Renal pelvis (tissue), 12 donors: ENCODE measurements around the gene HGF. TPM values are rescaled to one million over a fixed set of nuclear protein-coding genes. Genes with fewer than 3 reads are reported as not detected.
"Not testable (repeated sequence)": the region's sequence is repeated elsewhere in the genome, so short reads cannot be mapped to it uniquely, and the experiment has no call there.

Source experiments
- DNase-seq: peaks from one replicate; pipeline ENCODE4 v3.0.0-alpha.2; 2013
- long read RNA-seq, 16 experiments: transcript quantifications; one replicate each; lab custom pipeline, GENCODE V29; 2026
- polyA plus RNA-seq, 3 donors: library from polyadenylated mRNA; unstranded; fragments of 120-200 nt; gene quantifications; one replicate each; pipeline ENCODE4 v1.2.1, GENCODE V29; 2013; ENCODE audit not compliant: insufficient read length in 3 of 3

Gene HGF
- polyA plus RNA-seq, result 1 to 10 TPM; 1.2 to 3.2 (median 2.4) TPM
- long read RNA-seq, donor 1, partial matches to known transcripts, result 0 of 1 reads
- long read RNA-seq, donor 1, other reads (novel, unspliced or antisense), result 0 of 1 reads
- long read RNA-seq, donor 2, result 0 reads
- long read RNA-seq, donor 3, result 0 reads
- long read RNA-seq, donor 4, partial matches to known transcripts, result 0 of 1 reads
- long read RNA-seq, donor 4, other reads (novel, unspliced or antisense), result 0 of 1 reads
- long read RNA-seq, donor 5, result 0 reads
- long read RNA-seq, donor 6, result 0 reads
- long read RNA-seq, donor 7, result 0 reads
- long read RNA-seq, donor 8, result 0 reads
- long read RNA-seq, donor 9, result 0 reads
- long read RNA-seq, donor 10, result 0 reads
- long read RNA-seq, donor 11, result 0 reads
- long read RNA-seq, donor 12, result 0 reads
- long read RNA-seq, donor 13, result 0 reads
- long read RNA-seq, donor 14, partial matches to known transcripts, result 0 of 1 reads
- long read RNA-seq, donor 14, other reads (novel, unspliced or antisense), result 0 of 1 reads
- long read RNA-seq, donor 15, result 0 reads
- long read RNA-seq, donor 16, result 0 reads

DNA sequence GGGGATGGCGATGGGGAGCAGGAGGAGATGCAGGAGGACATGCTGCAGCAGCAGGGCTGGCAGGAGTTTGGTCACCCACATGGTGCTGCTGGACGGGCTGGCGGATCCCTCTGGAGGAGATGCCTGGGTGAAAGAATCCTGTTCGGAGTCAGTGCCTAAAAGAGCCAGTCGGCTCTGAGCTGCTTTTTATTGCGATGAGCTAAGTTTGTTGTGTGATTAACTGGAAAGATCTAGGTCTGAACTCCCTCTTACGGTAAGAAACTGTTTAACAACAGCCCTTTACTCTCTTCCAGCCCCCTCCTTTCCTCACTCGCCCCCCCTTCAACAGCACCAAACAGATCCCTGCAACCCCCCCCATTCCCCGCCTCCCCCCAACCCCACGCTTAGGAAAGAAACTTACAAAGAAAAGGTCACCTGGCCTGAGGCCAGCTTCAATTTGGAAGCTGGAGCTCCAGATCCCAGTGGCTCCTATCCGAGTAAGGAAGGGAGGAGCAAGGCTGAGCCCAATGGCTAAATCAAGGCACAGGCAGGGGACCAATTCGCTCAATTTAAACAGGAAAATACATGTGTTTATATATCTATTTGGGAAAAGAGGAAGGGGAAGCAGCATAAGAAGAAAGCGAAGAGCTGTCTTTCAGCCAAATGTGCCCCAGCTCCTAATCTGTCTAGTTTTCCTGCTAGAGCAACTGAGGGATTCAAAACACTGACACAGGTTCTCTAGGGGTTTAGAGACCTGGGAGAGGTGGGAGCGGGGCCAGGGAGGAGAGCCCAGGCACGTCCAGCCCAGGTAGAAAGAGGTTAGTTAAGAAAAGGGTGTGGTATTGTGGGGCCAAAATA, at the start of gene HGF:
Gene HGF (minus strand): TSS at position 157 of the 837 bp plus-strand sequence. CDS start 76 bp downstream, at position 81.
- peak; percentile 24 for DNase-seq

DNA sequence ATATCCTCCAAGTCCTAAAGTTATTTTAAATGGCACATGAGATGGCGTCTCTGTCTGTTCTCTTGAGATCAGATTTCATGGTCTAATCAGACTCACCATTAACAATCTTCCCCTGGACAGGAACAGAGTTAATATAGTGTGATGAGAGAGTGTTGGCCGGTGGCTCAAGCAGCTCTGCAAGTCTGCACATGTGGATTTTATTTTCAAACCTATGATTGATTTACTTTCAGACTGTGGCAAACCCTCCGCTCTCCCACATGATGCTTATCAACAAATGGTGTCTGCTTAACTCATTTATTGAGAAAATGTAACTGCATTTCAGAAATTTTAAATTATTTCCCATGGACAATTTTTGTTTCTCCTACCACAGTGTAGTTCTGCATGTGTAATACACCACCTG, 46.5 kb upstream of the HGF start:
- no peak for DNase-seq

- not testable (repeated sequence) for DNase-seq
These were observed 43.1 kb upstream of the HGF start for GRCh38 chr7:81812866-81813476.

GRCh38 chr7:81811956-81812865, 42.4 kb upstream of the HGF start:
- no peak for DNase-seq

DNA sequence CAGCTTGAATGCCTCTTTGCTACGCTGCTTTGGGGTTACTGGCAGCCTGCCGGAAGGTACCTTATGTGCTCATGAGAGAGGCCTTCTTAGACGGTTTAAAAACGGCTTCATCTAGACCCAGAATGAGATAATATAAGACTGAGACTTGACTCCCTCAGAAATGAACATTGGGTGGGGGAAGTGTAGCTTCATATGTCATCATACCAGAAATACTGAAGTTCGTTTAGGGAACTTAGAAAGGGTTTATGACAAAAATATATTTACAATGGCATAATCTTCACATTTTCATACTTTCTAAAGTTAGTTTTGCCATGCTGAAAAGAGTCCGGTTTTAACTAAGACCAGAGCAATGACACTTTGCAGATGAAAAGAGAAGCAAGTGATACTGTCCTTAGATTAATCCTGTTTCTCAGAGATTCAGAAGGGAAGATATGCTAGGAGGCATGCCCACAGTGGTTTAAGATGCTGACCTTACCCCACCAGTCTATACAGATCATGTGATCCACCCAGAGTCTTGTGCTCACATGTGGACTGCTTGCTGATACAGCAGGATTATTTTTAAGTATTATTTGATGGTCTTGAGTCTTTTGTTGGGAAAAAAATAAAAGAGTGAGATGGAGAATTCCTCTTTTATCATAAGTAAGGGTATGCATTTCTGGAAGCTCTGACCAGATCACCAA, 40.8 kb upstream of the HGF start:
- no peak for DNase-seq

GRCh38 chr7:81808310-81808709, 38.5 kb upstream of the HGF start:
- not testable (repeated sequence) for DNase-seq

GRCh38 chr7:81803267-81803666, 33.4 kb upstream of the HGF start:
- no peak for DNase-seq

GRCh38 chr7:81802251-81802650, 32.4 kb upstream of the HGF start:
- DNase-seq, result no peak

DNA sequence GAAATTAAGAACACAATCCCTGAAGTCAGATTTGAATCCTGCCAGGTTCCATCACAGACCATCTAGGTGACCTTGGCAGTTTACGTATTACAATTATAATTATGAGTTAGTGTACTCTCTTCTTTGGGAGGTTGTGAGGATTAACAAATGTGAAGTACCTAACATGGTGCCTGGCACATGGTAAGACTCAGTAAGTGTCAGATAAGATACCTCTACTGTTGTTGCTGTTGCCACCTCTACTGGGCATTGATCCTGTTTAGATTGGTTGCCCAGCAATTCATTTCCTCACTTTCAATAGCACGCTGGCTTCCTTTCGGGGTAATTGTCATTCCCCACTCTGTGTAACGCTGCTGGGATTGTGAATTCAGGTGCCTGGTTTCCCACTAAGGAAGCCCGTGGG, 31.7 kb upstream of the HGF start:
- no peak for DNase-seq

DNA sequence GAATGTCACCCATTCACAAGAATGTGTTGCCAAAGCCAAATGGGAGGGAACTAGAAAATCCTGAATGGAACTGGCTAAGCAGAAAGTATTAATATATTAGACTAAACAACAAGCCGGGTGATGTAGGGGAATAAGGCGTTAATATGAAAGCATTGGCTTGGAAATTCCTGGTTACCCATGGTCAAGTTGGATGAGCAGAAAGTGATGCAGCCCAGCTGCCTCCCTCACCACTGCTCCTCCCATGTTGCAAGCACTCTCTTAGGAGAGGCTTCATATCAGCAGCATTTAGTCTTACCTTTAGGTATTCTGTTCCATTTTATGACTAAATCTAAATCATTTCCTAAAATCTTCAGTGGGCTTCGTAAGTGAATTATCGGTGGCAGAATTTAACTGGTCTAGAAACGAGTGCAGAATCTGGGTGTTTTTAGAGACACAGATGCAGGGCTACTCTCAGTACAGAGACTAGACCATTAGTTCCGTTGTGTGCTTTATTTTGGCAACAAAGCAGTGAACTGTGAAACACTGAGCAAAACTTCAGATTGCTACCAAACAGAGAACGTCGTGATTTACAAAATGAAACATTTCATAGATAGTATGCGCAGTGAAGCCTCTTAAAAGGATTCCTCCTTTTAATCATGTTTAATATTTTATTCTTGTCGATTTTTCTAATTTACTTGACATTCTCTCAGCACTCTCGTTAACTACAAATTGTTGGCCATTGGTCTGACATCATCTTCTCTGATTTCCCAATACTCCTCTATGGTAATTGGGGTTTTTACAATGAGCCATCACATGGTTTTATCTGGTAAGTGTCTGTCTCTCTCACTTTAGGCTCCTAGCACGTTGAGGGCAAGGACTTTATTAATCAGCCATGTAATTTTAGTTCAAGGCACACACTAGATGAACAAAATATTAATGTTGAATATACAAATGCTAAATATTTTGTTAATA, 22.0 kb upstream of the HGF start:
- no peak for DNase-seq

GRCh38 chr7:81790686-81791085, 20.8 kb upstream of the HGF start:
- DNase-seq, result no peak

DNA sequence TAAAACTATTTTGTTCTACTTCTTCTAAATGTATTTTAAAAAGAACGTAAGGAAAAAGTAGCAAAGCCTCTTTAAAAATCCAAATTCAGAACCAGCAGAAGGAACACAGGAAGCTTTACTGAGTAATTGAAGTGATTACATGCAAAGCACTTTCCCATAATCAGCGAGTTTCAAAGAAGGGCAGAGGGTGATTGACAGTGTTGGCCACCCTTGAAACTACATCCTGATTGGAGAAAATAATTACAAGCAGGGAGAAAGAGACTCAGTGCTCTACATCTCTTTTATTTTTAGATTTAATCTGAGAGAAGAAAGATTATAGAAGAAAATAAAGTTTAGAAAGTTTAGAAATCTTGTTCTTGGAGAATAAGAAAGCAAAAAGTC, 20.3 kb upstream of the HGF start:
- no peak for DNase-seq

DNA sequence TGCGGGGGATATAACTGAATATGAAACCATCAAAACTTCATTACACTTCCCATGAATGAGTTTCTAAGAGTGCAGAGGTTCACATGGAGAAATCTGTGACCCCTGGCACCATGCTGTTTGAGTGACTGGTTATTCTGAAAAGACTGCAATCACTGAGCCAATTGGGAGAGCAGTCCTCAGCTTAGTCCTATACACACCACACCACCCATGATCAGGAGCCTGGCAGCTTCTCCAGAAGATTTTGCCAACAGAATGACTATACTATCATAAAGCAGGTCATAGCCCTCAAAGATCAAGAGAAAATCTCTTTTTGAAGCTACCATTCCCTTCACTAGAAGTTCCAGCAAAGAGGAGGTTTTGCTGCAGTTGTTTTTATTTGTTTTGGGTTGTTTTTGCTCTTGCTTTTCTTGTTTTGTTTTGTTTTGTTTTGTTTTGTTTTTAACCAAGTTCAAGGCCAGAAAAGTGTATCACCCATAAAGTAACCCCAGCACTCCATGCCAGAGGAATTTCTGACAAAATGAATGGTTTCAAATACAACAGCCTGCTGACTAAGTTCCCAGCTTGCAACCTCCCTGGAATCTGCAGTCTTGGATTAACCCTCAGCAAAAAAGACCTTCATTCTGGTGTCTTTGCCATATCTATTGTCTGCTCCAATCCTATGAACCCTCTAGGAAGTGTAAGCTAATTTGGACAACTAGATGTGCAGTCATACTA, 19.7 kb upstream of the HGF start:
- DNase-seq, result no peak

- DNase-seq, result no peak
These were observed 18.4 kb upstream of the HGF start for GRCh38 chr7:81788246-81788645.

GRCh38 chr7:81783818-81784217, 14.0 kb upstream of the HGF start:
- no peak for DNase-seq

DNA sequence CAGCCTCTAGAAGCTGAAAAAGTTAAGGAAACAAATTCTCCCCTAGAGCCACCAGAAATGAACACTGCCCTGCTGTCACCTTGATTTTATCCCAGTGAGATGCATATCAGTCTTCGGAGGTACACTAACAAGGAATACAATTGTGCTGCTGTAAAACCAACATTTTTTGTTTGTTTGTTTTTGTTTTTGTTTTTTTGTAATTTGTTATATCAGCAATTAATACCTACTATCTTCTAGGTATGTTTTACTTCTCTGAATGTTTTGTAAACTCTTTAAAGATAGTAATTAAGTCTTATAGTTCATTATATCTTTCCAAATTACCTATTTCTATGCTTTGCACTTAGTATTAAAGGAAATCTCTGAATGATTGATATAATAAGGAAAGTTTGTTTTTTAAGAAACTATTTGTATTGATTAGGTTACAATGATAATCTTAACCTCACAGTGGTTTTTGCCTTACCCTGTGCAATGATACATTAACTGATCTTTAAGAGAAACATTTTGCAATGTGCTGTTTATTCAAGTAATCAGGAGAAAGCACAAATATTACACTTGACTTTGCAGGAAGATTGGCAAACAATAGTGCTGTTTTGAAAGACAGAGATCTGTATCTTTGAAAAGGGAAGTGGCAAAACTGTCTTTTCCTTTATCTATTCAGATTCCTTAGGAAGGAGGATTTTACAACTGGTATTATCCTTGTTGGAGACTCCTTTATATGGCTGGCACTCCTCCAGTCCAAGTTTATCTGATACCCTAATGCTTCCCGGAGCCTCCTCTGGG, 11.3 kb upstream of the HGF start:
- no peak for DNase-seq

DNA sequence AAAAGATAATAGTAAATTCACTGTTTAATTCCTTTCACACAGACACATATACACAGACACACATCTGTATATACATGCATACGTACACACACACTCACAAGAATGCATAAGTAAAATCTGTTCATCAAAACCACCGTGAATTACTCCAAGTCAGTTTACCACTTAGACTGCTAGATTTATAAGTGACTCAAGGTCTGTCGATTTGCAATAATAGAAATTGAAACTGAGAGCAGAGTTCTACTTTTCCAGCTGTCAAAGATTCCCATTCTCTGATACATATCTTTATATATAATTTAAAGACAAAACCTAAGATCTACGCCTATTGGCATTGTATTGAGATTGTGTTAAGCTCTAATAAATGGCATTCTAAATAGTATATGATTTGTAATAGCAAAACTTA, 9.9 kb upstream of the HGF start:
- no peak for DNase-seq

- DNase-seq, result no peak
These were observed 7.8 kb upstream of the HGF start for GRCh38 chr7:81777697-81778096.
